Parathyroid adenoma (tissue), 2 donors: ENCODE data around the gene POC1A.
A peak's percentile ranks its signal among the peaks of the same experiment; 100 is the strongest.
"Not testable (repeated sequence)": the region's sequence is repeated elsewhere in the genome, so short reads cannot be mapped to it uniquely, and the experiment has no call there.

ENCODE experiments used
- H2AFZ ChIP-seq: fragments of 300-600 bp; sonication (generic); one replicate; pipeline ENCODE4 v1.7.0; 2017; ENCODE audit warnings: antibody characterized with exemption, mild to moderate bottlenecking
- H3K27ac ChIP-seq: fragments of 300-600 bp; sonication (generic); one replicate; pipeline ENCODE4 v1.7.0; 2017
- H3K27me3 ChIP-seq: fragments of 300-600 bp; sonication (generic); one replicate; pipeline ENCODE4 v1.7.0; 2017; ENCODE audit warnings: low read length; ENCODE audit not compliant: control insufficient read depth, insufficient read depth
- H3K36me3 ChIP-seq: fragments of 300-600 bp; sonication (generic); one replicate; pipeline ENCODE4 v1.7.0; 2017; ENCODE audit warnings: low read length; ENCODE audit not compliant: control insufficient read depth, insufficient read depth
- H3K4me1 ChIP-seq: fragments of 300-600 bp; sonication (generic); one replicate; pipeline ENCODE4 v1.7.0; 2017; ENCODE audit warnings: control low read depth
- H3K4me2 ChIP-seq: fragments of 300-600 bp; sonication (generic); one replicate; pipeline ENCODE4 v1.7.0; 2017; ENCODE audit warnings: low read length
- H3K4me3 ChIP-seq: fragments of 300-600 bp; sonication (generic); one replicate; pipeline ENCODE4 v1.7.0; 2017; ENCODE audit warnings: low read depth, low read length
- H3K79me2 ChIP-seq: fragments of 300-600 bp; sonication (generic); one replicate; pipeline ENCODE4 v1.7.0; 2017; ENCODE audit warnings: control low read depth
- H3K9ac ChIP-seq: fragments of 300-600 bp; sonication (generic); one replicate; pipeline ENCODE4 v1.7.0; 2017; ENCODE audit warnings: mild to moderate bottlenecking
- H3K9me3 ChIP-seq: fragments of 300-600 bp; sonication (generic); one replicate; pipeline ENCODE4 v1.7.0; 2017; ENCODE audit warnings: low read length; ENCODE audit not compliant: control insufficient read depth
- TF ChIP-seq, protein P1 (sequence below): fragments of 300-600 bp; sonication (generic); IDR thresholded peaks from one replicate; pipeline ENCODE4 v1.7.0; 2017; ENCODE audit warnings: antibody characterized with exemption, mild to moderate bottlenecking
- donor health status: primary hyperparathyroidism.

The POC1A gene

DNA sequence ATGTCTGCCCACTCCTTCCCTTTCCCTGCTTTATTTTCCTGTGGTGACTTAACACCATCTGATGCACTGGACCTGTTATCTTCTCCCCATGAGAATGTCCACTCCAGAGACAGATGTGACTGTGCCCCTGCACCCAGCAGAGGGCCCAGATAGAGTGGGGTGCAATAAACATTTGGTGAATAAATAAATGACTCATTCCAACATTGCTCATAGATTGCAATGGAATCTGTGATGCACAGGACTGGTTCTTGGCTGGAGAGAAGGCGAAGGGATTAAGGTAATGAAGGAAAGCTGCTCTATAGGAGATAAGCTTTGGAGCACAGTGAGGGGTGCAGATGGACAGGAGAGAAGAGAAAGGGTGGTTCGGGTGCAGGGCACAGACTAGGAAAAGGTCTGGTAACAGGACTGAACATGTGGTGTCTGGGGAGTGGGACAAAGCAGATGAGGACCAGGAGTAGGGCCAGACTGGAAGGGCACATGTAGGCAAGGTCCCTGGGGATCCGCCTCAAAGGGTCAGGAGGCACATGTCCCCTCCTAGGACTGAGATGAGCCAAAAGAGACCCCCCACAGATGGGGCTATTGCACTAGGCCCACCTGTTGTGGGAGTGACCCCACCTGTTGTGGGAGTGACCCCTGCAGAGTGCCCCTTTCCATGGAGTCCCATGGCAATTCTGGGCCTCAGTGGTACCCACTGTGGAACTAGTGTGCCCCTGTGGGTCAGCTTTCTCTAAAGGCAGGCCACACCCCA lies 17.5 kb upstream of the POC1A start:
- Histone ChIP-seq H3K4me1 (no peaks in the 10 kb centered on the region), H3K27ac (no peak overlapping the region), H3K4me2 (no peak overlapping the region), H3K9ac (no peak overlapping the region), H3K4me3 (no peak overlapping the region), H3K36me3 (no peaks in the 10 kb centered on the region), H3K9me3 (no peaks in the 10 kb centered on the region), H3K79me2 (no peaks in the 10 kb centered on the region), H2AFZ (no peak overlapping the region), H3K27me3 (no peaks in the 10 kb centered on the region)
- TF ChIP-seq, protein P1, sequence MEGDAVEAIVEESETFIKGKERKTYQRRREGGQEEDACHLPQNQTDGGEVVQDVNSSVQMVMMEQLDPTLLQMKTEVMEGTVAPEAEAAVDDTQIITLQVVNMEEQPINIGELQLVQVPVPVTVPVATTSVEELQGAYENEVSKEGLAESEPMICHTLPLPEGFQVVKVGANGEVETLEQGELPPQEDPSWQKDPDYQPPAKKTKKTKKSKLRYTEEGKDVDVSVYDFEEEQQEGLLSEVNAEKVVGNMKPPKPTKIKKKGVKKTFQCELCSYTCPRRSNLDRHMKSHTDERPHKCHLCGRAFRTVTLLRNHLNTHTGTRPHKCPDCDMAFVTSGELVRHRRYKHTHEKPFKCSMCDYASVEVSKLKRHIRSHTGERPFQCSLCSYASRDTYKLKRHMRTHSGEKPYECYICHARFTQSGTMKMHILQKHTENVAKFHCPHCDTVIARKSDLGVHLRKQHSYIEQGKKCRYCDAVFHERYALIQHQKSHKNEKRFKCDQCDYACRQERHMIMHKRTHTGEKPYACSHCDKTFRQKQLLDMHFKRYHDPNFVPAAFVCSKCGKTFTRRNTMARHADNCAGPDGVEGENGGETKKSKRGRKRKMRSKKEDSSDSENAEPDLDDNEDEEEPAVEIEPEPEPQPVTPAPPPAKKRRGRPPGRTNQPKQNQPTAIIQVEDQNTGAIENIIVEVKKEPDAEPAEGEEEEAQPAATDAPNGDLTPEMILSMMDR = no peak

DNA sequence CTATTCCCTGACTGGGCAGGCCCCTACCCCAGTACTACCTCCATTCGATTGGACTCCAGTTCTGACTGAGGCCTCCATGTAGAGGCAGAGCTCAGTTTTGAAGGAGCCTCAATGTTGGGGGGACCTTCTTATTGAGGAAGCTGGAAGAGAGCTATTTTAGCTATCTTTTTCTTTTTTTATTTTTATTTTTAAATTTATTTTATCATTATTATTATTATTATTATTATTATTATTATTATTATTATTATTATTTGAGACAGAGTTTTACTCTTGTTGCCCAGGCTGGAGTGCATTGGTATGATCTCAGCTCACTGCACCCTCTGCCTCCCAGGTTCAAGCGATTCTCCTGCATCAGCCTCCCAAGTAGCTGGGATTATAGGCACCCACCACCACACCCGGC lies 16.0 kb upstream of the POC1A start:
- H3K9ac ChIP-seq, H3K4me1 ChIP-seq, H3K9me3 ChIP-seq, H3K27ac ChIP-seq, H3K4me2 ChIP-seq, H3K27me3 ChIP-seq, H2AFZ ChIP-seq, H3K79me2 ChIP-seq, H3K36me3 ChIP-seq, H3K4me3 ChIP-seq: not testable (repeated sequence)

DNA sequence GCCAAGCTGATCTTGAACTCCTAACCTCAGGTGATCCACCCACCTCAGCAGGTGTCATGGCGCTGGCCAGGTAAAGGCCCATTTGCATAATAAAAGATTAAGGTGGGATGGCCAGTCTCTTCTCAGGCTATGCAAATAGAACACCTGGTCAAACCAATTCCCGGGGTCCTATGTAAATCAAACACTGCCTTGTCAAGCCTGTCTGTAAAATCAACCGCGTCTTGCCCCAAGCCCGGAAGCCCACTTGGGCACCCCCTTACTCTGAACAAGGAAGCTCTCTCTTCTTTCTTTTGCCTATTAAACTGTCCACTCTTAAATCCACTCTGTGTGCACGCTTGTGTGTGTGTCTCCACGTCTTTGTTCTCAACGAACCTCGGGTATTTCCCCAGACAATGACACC lies 13.0 kb upstream of the POC1A start:
- TF ChIP-seq, protein P1 = no peak
- Histone ChIP-seq H3K9me3 (no peaks in the 10 kb centered on the region), H3K4me1 (no peaks in the 10 kb centered on the region)

DNA sequence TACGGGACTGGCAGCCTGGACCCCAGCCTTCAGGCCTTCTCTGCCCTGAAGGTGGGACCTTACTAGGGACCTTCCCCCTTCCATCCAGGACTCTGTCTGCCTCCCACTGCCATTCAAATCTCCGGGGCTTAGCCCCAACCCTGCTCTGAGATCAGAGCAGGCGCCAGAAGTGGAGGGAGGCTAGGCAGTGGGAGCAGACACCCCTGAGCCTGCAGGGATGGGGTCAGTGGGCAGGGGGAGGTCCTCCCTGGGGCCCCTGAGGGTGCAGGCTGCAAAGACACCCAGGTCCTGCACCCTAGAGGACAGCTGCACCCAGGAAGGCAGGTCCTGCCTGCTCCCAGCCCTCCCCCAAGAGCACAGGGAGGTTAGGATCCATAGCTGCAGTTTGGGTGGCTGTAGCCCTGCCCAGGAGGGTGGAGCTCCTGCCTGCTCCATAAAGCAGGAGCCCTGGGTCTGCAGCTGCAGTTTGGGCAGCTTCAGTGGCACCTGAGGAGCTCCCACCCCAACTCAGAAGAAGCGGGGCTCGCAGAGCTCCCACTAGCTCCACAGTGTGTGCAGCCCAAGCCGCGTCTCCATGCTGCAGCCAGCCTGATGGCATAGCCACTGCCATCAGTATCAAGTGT lies 8.1 kb upstream of the POC1A start:
- TF ChIP-seq, protein P1 = no peak
- H3K27ac ChIP-seq = no peak overlapping the region
- no peaks in the 10 kb centered on the region for H3K36me3 ChIP-seq
- H3K4me3 ChIP-seq = no peak overlapping the region
- H3K9me3 ChIP-seq = no peaks in the 10 kb centered on the region
- H2AFZ ChIP-seq = no peak overlapping the region
- H3K4me2 ChIP-seq = no peak overlapping the region
- H3K9ac ChIP-seq = no peak overlapping the region
- H3K27me3 ChIP-seq = no peaks in the 10 kb centered on the region
- no peaks in the 10 kb centered on the region for H3K4me1 ChIP-seq
- H3K79me2 ChIP-seq = no peaks in the 10 kb centered on the region

More for the DNA sequence above, 13.0 kb upstream of the POC1A start:
- H3K4me2 ChIP-seq = no peak overlapping the region
- no peak overlapping the region for H3K9ac ChIP-seq
- H3K36me3 ChIP-seq = no peaks in the 10 kb centered on the region
- H3K27me3 ChIP-seq = no peaks in the 10 kb centered on the region
- no peaks in the 10 kb centered on the region for H3K79me2 ChIP-seq
- H2AFZ ChIP-seq = no peak overlapping the region
- no peak overlapping the region for H3K4me3 ChIP-seq
- no peak overlapping the region for H3K27ac ChIP-seq

DNA sequence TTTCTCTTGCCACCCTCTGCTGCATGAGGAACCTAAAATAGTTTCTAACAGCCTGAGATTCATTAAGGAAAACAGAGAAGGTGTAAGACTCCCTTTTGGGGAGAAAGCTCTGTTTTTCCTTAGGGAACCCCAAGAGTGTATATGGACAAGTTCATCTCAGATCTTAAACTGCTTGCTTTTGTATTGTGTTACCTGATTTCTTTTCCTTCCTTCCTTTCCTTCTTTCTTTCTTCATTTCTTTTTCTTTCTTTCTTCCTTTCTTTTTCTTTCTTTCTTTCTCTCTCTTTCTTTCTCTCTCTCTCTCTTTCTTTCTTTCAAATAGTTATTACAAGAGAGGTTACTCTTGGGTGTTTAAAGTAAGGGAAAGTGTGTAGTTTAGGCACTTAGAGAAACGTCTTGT lies 5.3 kb upstream of the POC1A start:
- H3K9me3 ChIP-seq = no peaks in the 10 kb centered on the region
- H3K4me2 ChIP-seq = no peak overlapping the region
- no peaks in the 10 kb centered on the region for H3K4me1 ChIP-seq
- TF ChIP-seq, protein P1 = no peak
- H3K36me3 ChIP-seq = no peaks in the 10 kb centered on the region
- no peak overlapping the region for H3K4me3 ChIP-seq
- H2AFZ ChIP-seq = peak overlapping the region; percentile 16
- H3K79me2 ChIP-seq = no peaks in the 10 kb centered on the region
- no peak overlapping the region for H3K9ac ChIP-seq
- H3K27me3 ChIP-seq = no peaks in the 10 kb centered on the region
- H3K27ac ChIP-seq = no peak overlapping the region
